Mucosa of descending colon (tissue), 3 donors: Measurements from ENCODE around the gene VMP1. TPM values are rescaled to one million over a fixed set of nuclear protein-coding genes. Genes with fewer than 3 reads are reported as not detected.

Experiments used
- ATAC-seq: fragments of 200-7000 bp; cut with Tn5 transposase; one replicate; pipeline ENCODE4 v1.9.1; 2020; ENCODE audit warnings: mild to moderate bottlenecking, moderate library complexity
- DNase-seq, 3 donors: peaks; one replicate each; pipeline ENCODE4 v3.0.0-alpha.2; 2020
- H3K36me3 ChIP-seq: fragments of 200-600 bp; one replicate; pipeline ENCODE4 v1.8.0; 2021; ENCODE audit warnings: low read depth, mild to moderate bottlenecking
- H3K4me1 ChIP-seq: fragments of 200-600 bp; one replicate; pipeline ENCODE4 v1.8.0; 2021; ENCODE audit warnings: low read depth, mild to moderate bottlenecking
- H3K4me3 ChIP-seq: fragments of 200-600 bp; one replicate; pipeline ENCODE4 v1.8.0; 2021; ENCODE audit warnings: mild to moderate bottlenecking
- H3K9me3 ChIP-seq: fragments of 200-600 bp; one replicate; pipeline ENCODE4 v1.8.0; 2021; ENCODE audit warnings: mild to moderate bottlenecking
- intact Hi-C, 2 donors: fragments of 100-400 bp; cut with DNase I in 1 of 2; cut with micrococcal nuclease in 1 of 2; formaldehyde crosslinking; loops; one replicate each; pipeline versions ENCODE4 v1.11.0 to v1.11.1; 2022; cut with DNase I, micrococcal nuclease
- total RNA-seq, 3 donors: library from RNA; stranded (reverse); fragmentation: NEBNext Ultra II Directional in 2 of 3; extraction: Animal tissue kit (Norgen Biotek cat#: 25700) in 2 of 3; gene quantifications; one replicate each; pipeline versions ENCODE4 v1.2.1 to v1.2.4, GENCODE V29; 2021 to 2023
- TF ChIP-seq, protein P1 (sequence below): fragments of 200-600 bp; IDR thresholded peaks from one replicate; pipeline ENCODE4 v1.8.0; 2022; ENCODE audit warnings: antibody characterized with exemption, mild to moderate bottlenecking
- donor health status: DM: no; HTN: no; CAD: no; lungs with moderate emphysema.
- donor health status: DM: no; HTN: no; CAD: no.
- donor health status: DM: no; HTN: yes; CAD: no.

The VMP1 gene
- total RNA-seq, 3 donors from 2014 or later = 257 to 361 (median 266) TPM

DNA sequence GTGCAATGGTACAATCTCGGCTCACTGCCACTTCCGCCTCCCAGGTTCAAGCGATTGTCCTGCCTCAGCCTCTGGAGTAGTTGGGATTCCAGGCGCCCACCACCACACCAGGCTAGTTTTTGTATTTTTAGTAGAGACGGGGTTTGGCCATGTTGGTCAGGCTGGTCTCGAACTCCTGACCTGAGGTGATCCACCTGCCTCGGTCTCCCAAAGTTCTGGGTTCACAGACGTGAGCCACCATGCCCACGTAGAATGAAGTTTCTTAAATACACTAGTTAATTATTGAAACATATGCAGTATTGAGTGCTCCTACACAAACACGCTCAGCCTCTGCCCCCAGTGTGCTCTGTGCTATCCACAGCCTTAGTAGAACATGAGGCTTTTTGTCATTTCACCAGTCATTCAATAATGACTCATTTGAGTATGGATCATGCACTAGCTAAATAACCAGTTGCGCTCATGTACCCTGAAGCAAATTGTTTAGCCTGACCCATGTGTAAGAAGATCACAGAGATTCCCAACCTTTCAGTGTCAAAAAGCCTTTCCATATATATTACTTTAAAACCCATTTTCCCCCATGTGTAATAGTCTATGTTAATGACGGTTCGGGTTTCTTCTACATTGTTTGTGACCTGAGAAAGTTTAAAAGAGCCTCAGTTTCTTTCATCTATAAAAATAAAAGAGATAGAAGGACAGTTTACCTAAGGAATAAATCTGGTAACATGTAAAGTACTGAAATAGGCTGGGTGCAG lies 135.6 kb downstream of the VMP1 start:
- ATAC-seq (peak; percentile 31), DNase-seq (peak; percentile 72 to 80 (median 76))
- intact Hi-C loops = no loop called here
- H3K36me3 ChIP-seq = peaks cover 3% of the 10 kb centered on the region
- H3K4me3 ChIP-seq = no peak overlapping the region
- H3K4me1 ChIP-seq = peaks cover 55% of the 10 kb centered on the region
- TF ChIP-seq, protein P1, sequence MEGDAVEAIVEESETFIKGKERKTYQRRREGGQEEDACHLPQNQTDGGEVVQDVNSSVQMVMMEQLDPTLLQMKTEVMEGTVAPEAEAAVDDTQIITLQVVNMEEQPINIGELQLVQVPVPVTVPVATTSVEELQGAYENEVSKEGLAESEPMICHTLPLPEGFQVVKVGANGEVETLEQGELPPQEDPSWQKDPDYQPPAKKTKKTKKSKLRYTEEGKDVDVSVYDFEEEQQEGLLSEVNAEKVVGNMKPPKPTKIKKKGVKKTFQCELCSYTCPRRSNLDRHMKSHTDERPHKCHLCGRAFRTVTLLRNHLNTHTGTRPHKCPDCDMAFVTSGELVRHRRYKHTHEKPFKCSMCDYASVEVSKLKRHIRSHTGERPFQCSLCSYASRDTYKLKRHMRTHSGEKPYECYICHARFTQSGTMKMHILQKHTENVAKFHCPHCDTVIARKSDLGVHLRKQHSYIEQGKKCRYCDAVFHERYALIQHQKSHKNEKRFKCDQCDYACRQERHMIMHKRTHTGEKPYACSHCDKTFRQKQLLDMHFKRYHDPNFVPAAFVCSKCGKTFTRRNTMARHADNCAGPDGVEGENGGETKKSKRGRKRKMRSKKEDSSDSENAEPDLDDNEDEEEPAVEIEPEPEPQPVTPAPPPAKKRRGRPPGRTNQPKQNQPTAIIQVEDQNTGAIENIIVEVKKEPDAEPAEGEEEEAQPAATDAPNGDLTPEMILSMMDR = no peak
- no peaks in the 10 kb centered on the region for H3K9me3 ChIP-seq

DNA sequence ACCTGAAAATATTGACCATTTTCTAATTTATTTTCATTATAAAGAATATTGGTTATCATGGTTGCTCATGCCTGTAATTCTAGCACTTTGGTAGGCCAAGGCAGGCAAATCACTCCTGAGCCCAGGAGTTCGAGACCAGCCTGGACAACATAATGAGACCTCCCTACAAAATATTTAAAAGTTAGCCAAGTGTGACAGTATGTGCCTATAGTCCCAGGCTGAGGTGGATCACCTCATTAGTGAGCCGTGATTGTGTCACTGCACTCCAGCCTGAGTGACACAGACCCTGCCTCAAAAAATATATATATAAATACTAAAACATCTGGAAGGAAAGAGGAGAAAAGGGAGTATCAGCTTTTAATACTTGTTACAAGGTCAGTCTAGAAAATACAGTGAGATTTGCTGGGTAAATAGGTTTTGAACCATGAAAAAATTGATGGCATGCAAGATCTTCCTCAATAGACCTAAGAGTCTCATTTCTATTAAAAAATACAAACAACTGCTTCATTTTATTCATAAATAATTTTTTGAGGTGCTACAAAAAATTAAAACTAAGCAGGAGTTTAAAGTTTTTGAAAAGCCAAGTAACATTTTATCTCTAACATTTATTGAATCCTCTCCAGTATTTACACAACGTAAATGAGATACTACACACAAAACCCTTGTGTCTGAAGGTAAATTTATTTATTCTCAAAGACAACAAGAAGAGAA lies 137.6 kb downstream of the VMP1 start:
- no peak for DNase-seq

DNA sequence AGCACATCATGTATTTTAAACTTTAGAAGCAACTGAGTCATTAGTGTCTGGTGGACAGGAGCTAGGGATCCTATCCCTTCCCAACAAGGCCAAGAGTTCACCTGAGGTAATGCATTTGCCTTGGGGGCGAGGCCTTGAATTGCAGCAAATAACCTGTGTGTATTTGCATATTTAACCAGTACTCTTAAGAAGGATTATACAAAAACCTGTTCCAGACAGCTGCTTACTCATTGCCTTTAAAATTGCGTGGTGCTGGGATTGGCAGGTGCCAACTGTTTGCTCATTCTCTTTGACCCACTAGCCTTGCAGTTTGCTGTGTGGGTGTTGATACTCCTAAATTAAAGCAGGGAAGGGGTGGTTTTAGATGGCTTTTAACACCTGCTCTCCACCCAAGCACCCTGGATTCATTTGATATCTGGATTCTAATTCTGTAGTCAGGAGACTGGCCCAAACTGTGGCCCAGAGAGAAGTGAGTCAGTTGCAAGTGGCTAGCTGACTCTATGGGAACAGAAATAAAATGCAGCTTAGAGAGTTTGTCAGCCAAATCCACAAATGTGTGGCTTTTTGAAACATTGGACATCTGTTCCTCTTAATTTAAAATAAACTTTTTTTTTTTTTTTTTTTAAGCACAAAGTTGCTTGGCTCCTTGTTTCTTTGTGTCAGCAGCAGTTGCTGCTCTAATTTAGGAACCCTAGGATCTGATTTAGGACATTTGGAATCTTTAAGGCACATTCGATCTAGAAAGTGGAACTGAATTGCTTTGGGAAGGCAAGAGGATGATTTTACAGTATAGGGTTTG lies 138.3 kb downstream of the VMP1 start:
- H3K36me3 ChIP-seq = peaks cover 3% of the 10 kb centered on the region
- ATAC-seq (peak; percentile 41), DNase-seq (peak; percentile 63 to 87 (median 74))
- peaks cover 75% of the 10 kb centered on the region for H3K4me1 ChIP-seq
- TF ChIP-seq, protein P1 = peak; percentile 4
- no peak overlapping the region for H3K4me3 ChIP-seq
- H3K9me3 ChIP-seq = no peaks in the 10 kb centered on the region
- intact Hi-C loops = no loop called here

More for the DNA sequence above, 137.6 kb downstream of the VMP1 start:
- intact Hi-C loops = no loop called here
- peaks cover 71% of the 10 kb centered on the region for H3K4me1 ChIP-seq
- no peak for ATAC-seq
- no peaks in the 10 kb centered on the region for H3K9me3 ChIP-seq
- TF ChIP-seq, protein P1 = no peak
- H3K4me3 ChIP-seq = no peak overlapping the region
- peaks cover 3% of the 10 kb centered on the region for H3K36me3 ChIP-seq

- peaks cover 3% of the 10 kb centered on the region for H3K36me3 ChIP-seq
- peak in 1 of 3 donors; percentile 58 for DNase-seq
- intact Hi-C loops = no loop called here
- ATAC-seq = peak; percentile 41
- no peaks in the 10 kb centered on the region for H3K9me3 ChIP-seq
- H3K4me1 ChIP-seq = peaks cover 83% of the 10 kb centered on the region
- no peak overlapping the region for H3K4me3 ChIP-seq
- TF ChIP-seq, protein P1 = no peak
Measured at GRCh38 chr17:59846394-59847165, 139.1 kb downstream of the VMP1 start.

DNA sequence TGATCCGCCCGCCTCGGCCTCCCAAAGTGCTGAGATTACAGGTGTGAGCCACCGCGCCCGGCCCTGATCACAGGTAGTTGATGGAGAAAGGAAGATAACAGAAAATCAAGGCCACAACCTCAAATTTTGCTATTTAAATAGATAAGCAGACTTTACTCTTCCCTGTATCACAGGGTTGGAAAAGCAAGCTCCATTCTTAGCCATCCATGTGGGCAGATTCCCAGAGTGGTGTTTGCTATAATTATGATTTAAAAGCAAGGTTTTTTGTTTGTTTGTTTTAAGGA lies 140.9 kb downstream of the VMP1 start:
- Histone ChIP-seq H3K9me3 (no peaks in the 10 kb centered on the region), H3K36me3 (peaks cover 3% of the 10 kb centered on the region), H3K4me1 (peaks cover 84% of the 10 kb centered on the region), H3K4me3 (no peak overlapping the region)
- intact Hi-C loops = no loop called here
- TF ChIP-seq, protein P1 = no peak
- DNase-seq = no peak
- no peak for ATAC-seq
